ENCODE results near the gene AUTS2.

The AUTS2 gene

GRCh38 chr7:70599446-70600190 lies 1001.3 kb downstream of the AUTS2 start:
- no peak for DNase-seq

GRCh38 chr7:70600993-70601392 lies 1002.7 kb downstream of the AUTS2 start:
- DNase-seq, result no peak

- no peak for DNase-seq
Observed at GRCh38 chr7:70602117-70602516, 1003.8 kb downstream of the AUTS2 start.

- DNase-seq, result no peak
Observed at GRCh38 chr7:70607281-70607680, 1009.0 kb downstream of the AUTS2 start.

DNA sequence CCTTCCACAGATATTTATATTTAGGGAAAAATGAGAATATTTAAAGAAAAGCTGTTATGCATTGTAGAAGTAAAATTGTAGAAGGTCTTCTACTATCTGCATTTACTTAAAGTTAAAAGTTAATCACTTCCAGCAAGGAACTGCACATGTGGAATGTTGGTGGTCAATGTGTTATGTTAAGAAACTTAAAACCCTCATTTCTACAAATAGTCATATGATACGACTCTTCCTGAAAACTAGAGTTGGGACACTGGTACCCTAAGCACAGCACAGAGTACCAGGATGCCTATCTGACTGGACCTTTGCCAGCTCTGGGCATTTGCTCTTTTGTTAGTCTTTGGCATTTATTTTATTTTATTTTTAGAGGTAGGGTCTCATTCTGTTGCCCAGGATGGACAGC lies 1009.5 kb downstream of the AUTS2 start:
- DNase-seq, result no peak

DNA sequence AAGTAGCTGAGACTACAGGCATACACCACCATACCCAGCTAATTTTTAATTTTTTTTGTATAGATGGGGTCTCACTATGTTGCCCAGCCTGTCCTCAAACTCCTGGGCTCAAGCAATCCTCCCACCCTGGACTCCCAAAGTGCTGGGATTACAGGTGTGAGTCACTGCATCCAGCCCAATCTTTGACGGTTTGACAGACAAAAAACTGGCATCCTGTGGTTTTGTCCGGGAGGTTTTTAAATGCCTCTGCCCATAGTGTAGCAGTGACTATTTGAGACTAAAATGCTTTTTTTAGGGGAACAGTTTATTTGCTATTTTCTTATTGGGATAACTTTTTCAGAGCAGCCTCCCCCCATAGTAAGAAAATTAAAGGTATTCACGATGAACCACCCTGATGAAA lies 1010.0 kb downstream of the AUTS2 start:
- no peak for DNase-seq

GRCh38 chr7:70612811-70613210 lies 1014.5 kb downstream of the AUTS2 start:
- no peak for DNase-seq

GRCh38 chr7:70614237-70615045 lies 1016.2 kb downstream of the AUTS2 start:
- DNase-seq, result no peak

GRCh38 chr7:70615066-70615606 lies 1016.9 kb downstream of the AUTS2 start:
- DNase-seq, result no peak

- no peak for DNase-seq
Observed at GRCh38 chr7:70616211-70616610, 1017.9 kb downstream of the AUTS2 start.

GRCh38 chr7:70616821-70617220 lies 1018.5 kb downstream of the AUTS2 start:
- DNase-seq, result no peak

DNA sequence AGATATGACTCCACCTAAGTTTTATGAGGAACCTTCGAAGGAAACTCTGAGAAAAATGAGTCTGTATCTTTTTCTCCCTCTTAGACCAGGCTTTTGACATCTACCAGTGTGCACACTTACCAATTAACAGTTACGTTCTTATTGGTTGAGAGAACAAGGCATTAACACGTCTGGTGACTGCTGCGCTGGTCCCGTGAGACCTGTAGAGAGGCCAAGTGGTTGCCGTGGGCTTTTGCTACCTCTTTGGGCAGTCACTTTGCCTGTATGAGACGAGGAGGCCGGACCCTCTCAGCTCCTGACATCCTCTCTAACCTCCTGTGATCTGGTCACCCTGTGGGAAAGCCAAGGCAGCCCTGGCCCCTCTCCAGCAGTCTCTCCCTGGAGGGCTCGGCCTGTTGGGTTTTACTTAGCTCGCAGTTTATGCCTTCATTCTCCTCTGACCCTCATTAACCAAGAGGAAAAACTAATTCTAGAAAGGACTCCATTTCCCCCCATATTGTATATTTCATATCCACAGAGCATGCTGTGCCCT lies 1019.8 kb downstream of the AUTS2 start:
- DNase-seq, result no peak

DNA sequence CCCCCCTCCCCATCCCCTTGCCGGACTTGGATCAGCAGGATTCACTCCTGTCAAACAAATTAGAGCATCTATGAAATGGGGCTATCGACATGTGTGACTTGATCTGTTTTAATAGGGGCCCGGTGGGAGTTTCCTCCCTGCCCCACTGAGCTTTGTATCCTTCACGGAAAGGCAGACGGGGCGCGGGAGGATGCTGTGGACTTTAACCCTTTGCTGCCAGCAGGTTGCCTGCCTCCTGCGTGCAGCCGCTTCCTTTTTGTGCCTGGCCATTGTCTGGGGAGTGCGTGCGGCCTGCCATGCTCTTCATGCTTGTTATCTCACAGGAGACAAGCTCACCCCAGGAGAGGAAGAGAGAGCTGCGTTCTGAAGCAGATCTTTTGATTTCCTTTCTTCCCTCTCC lies 1020.9 kb downstream of the AUTS2 start:
- DNase-seq, result no peak

DNA sequence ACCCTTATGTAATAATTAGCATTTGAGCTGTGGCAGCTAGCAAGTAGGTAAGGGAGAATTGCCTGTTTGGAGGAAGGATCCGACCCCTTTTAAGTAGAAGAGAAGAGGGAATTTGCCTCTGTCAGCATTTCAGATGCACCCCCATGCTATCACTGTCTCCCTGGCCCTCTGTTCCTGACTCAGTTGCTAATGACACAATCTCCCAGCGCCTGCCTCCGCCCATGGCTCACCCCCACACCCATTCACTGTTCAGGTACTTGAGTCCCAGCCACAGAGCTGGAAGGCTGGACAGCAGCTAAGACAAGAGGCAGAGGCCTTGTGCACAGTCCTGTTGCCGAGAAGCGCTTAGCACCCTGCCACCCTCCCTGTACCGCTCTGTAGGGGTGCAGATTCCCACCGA lies 1021.4 kb downstream of the AUTS2 start:
- DNase-seq, result no peak

DNA sequence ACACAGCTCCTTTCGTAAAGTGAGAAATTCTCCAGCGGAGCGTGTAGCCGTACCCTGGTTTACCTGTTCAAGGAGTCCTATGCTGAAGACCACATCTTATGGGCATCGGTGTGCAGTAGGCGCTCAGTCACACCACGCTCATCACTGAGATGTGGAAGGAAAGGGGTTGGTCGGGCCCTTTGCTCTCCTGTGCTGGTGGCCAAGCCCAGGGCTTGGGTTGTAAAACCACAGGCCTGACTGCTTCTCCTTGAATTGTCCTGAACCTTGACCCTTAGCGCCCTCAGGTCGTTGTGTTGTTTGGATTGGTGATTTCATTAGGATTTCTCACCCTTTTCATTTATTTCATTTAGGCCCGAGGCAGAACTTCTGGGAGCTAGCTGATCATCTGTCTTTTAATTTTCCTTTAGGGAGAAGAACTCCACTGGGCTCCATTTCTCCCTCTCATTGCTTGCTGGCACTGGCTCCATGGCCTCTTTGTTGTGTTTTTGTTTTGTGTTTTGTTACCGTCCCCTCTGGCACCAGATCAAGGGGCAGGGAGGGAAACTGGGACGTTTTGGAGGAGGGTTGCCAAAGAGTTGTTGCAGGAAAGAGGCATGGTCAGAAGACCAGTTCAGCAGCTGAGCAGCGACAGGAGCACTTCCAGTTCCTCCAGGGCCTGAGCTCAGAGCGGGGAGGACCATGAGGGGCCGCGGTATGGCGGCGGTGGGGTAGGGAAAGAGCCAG lies 1022.2 kb downstream of the AUTS2 start:
- no peak for DNase-seq

- DNase-seq, result no peak
Observed at GRCh38 chr7:70621954-70622600, 1023.8 kb downstream of the AUTS2 start.

DNA sequence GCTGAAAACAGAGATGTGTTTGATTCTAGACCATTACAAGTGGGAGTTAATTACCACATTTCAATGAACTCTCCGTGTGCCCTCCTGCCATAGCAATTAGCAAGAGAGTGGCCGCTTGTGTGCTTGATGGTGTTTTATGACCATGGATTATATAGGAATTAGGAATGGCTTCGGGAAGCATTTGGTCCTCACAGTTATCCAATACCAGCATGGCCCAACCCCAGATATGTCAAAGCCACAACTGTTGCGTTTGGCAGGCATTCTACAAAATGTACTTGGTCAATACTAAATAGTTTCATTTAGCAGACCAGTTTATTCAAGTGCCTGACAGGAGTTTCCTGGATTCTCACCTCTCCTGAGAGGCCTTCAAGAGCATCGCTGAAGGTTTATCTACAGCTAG lies 1024.7 kb downstream of the AUTS2 start:
- no peak for DNase-seq

DNA sequence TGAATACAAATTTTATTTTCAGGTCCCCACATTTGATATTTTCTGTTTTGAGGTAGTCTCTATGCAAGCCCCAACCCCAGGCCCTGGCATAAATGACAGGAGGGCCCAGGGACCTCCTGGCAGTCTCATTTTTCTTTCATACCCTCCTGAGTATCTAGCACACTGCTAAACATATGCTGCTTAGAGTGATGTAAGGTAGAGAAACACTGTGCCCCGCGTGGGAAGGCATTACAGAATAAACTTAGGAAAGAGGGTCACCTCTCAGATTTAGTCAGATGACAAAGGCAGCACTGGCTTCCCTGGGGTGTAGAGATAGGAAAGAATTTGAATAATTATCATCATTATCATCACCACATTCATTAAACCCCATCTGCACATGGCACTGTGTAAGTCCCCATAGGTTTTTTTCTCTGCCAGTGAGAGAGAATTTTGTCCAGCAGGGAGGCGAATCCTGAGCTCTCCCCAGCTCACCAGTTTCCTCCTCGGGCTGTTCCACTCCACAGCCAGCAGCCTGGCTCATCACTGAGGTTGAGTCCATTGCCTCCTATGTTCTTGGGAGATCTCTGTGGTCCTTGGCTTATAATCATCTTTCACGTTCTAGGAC lies 1026.3 kb downstream of the AUTS2 start:
- DNase-seq, result no peak

GRCh38 chr7:70627461-70627860 lies 1029.2 kb downstream of the AUTS2 start:
- no peak for DNase-seq

- DNase-seq, result no peak
Observed at GRCh38 chr7:70630440-70630817, 1032.2 kb downstream of the AUTS2 start.

DNA sequence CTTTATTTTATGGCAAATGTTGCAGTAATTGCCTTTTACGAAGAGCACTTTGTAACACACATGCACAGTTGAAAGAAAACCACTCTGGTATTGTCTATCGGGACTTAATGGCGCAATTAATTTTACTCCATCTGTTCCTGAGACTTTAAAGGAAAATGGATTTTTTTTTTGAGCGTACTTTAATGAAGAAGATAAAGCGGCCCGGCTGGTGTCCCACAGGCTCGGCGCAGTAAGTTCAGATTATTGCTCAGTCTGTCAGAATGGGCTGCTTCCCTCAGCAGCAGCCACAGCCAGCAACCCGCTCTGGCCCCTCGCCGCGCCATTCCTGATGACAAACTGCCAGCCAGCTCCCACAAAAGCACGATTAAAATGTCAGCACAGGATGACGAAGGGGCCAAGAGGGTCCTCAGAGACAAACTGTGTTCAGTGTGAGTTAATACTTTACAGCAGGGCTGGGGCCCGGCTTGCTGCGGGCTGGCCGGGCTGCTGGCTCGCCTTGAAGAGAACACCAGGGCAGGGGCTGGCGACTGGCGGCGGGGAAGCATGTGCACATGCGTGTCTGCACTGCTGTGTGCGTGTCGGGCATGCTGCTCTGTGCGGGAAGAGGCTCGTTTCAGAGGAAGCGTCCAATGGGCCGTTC lies 1032.7 kb downstream of the AUTS2 start:
- DNase-seq, result no peak

GRCh38 chr7:70631718-70632117 lies 1033.4 kb downstream of the AUTS2 start:
- no peak for DNase-seq

Measured in NK-92 treated with Interleukin-12 subunit alpha and Interleukin-12 subunit beta, amount 100 ng/mL, for 24 hours (cell line).